MM.1S (cell line): Measurements from ENCODE around the gene ACTR2.
A peak's percentile ranks its signal among the peaks of the same experiment; 100 is the strongest.

Source experiments
- DNase-seq: peaks from one replicate; pipeline ENCODE4 v3.0.0-alpha.2; 2015
- H2AFZ ChIP-seq: fragments of 300-600 bp; sonication (generic); 2 replicates; pipeline ENCODE4 v1.6.0; 2016; ENCODE audit warnings: antibody characterized with exemption, low read length
- H3F3A ChIP-seq: fragments of 300-600 bp; sonication (generic); 2 replicates; pipeline ENCODE4 v1.6.1; 2016; ENCODE audit warnings: mild to moderate bottlenecking, antibody characterized with exemption, low read length, moderate library complexity, mixed read lengths; ENCODE audit not compliant: insufficient read depth
- H3K27ac ChIP-seq: fragments of 300-600 bp; sonication (generic); 2 replicates; pipeline ENCODE4 v1.5.1; 2016; ENCODE audit warnings: mild to moderate bottlenecking, low read length
- H3K27me3 ChIP-seq: fragments of 300-600 bp; sonication (generic); replicated peaks from 2 replicates; pipeline ENCODE4 v1.6.0; 2016; ENCODE audit warnings: low read length; ENCODE audit not compliant: insufficient read depth
- H3K36me3 ChIP-seq: fragments of 300-600 bp; sonication (generic); replicated peaks from 2 replicates; pipeline ENCODE4 v1.6.1; 2016; ENCODE audit warnings: mild to moderate bottlenecking, low read length, mixed read lengths; ENCODE audit not compliant: insufficient read depth
- H3K4me1 ChIP-seq: fragments of 300-600 bp; sonication (generic); 2 replicates; pipeline ENCODE4 v1.6.1; 2016; ENCODE audit warnings: low read length, mixed read lengths
- H3K4me2 ChIP-seq: fragments of 300-600 bp; sonication (generic); 2 replicates; pipeline ENCODE4 v1.6.0; 2016; ENCODE audit warnings: low read depth, low read length
- H3K4me3 ChIP-seq: fragments of 300-600 bp; sonication (generic); 2 replicates; pipeline ENCODE4 v1.5.1; 2016; ENCODE audit warnings: low read length, mixed read lengths
- H3K79me2 ChIP-seq: fragments of 300-600 bp; sonication (generic); 2 replicates; pipeline ENCODE4 v1.6.1; 2016; ENCODE audit warnings: mixed run types, low read length, mixed read lengths
- H3K9ac ChIP-seq: fragments of 300-600 bp; sonication (generic); 2 replicates; pipeline ENCODE4 v1.6.1; 2016; ENCODE audit warnings: low read length, mixed read lengths
- H3K9me2 ChIP-seq: fragments of 300-600 bp; sonication (generic); replicated peaks from 2 replicates; pipeline ENCODE4 v1.6.1; 2016; ENCODE audit warnings: mild to moderate bottlenecking, low read length, mixed read lengths; ENCODE audit not compliant: insufficient read depth
- H3K9me3 ChIP-seq: fragments of 300-600 bp; sonication (generic); replicated peaks from 2 replicates; pipeline ENCODE4 v1.6.1; 2016; ENCODE audit warnings: mild to moderate bottlenecking, low read length, mixed read lengths; ENCODE audit not compliant: insufficient read depth
- H4K20me1 ChIP-seq: fragments of 300-600 bp; sonication (generic); 2 replicates; pipeline ENCODE4 v1.6.1; 2016; ENCODE audit warnings: mild to moderate bottlenecking, low read length, moderate library complexity, mixed read lengths; ENCODE audit not compliant: insufficient read depth
- EZH2 ChIP-seq: fragments of 300-600 bp; sonication (generic); optimal IDR thresholded peaks from 2 replicates; pipeline ENCODE3; 2017; ENCODE audit warnings: low read depth, mild to moderate bottlenecking, antibody characterized with exemption, low read length, mixed read lengths
- EZH2phosphoT487 ChIP-seq: fragments of 300-600 bp; sonication (generic); IDR thresholded peaks from 2 replicates; pipeline ENCODE4 v1.6.1; 2018; ENCODE audit warnings: antibody characterized with exemption, low read length
- TF ChIP-seq, protein P1 (sequence below): fragments of 300-600 bp; sonication (generic); IDR thresholded peaks from 2 replicates; pipeline ENCODE4 v1.5.1; 2016; ENCODE audit warnings: antibody characterized with exemption, low read length, mixed read lengths

The ACTR2 gene

DNA sequence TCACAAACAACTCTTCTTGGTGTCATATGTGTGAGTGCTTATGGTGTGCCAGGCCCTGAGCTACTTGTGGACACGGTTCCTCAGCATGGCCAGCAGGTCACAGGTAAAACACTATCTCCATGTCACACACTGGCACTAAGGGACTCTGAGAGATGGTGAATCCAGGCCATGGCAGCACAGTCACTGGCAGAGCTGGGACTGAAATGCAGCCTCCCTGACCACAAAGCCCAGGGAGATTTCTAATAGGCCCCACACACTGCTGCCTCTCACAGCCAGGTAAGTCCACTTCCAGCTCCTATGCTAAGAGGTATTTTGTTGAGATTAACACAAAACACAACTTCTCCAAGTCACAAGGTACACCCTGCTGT, 92.0 kb downstream of the ACTR2 start:
- Histone ChIP-seq H3K27ac (no peak overlapping the region), H3K79me2 (peaks cover 3% of the 10 kb centered on the region; the same call in 1 of the 2 replicates), H3K9ac (no peak overlapping the region)

DNA sequence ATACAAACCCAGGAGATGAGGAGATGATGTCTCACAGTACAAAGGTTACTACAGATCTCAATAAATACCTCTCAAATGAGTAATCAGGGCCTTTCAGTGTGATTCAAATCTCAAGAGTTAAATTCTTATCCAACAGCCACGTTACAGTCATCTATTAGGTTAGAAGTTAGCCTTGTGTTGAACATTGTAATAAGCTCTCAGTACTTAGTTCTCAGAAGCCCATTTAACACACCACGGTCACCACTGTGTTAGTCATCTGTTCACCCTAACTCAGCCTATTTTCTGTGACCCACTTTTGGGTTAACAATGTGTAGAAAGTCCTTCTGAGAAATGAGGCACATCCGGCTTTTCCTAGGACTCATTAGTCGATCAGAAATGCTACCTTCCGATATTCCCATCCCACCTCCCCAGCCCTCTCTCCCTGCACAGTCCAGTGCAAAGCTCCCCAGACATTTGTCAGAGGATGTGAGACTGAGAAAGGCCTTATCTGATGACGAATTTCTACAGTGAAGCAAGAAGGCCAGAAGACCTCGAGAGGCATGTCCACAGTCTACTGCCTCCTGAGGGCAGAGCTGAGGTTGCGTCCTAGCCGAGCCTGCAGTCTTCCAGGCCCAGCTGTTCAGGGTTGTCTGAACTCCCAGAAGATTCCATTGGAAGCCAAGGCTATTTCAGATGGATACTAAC, 92.6 kb downstream of the ACTR2 start:
- Histone ChIP-seq H3K9me2 (no peaks in the 10 kb centered on the region), H3K4me3 (no peak overlapping the region), H3K9me3 (no peaks in the 10 kb centered on the region), H3K4me2 (no peak overlapping the region), H4K20me1 (no peaks in the 10 kb centered on the region), H3K27me3 (no peaks in the 10 kb centered on the region), H3F3A (no peaks in the 10 kb centered on the region), H3K4me1 (no peaks in the 10 kb centered on the region), H3K9ac (no peak overlapping the region), H3K27ac (no peak overlapping the region), H2AFZ (no peak overlapping the region), H3K36me3 (no peaks in the 10 kb centered on the region), H3K79me2 (peaks cover 3% of the 10 kb centered on the region; the same call in 1 of the 2 replicates)
- TF ChIP-seq, protein P1, sequence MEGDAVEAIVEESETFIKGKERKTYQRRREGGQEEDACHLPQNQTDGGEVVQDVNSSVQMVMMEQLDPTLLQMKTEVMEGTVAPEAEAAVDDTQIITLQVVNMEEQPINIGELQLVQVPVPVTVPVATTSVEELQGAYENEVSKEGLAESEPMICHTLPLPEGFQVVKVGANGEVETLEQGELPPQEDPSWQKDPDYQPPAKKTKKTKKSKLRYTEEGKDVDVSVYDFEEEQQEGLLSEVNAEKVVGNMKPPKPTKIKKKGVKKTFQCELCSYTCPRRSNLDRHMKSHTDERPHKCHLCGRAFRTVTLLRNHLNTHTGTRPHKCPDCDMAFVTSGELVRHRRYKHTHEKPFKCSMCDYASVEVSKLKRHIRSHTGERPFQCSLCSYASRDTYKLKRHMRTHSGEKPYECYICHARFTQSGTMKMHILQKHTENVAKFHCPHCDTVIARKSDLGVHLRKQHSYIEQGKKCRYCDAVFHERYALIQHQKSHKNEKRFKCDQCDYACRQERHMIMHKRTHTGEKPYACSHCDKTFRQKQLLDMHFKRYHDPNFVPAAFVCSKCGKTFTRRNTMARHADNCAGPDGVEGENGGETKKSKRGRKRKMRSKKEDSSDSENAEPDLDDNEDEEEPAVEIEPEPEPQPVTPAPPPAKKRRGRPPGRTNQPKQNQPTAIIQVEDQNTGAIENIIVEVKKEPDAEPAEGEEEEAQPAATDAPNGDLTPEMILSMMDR = peak; percentile 13; the same call in 1 of the 2 replicates
- no peak for TF ChIP-seq EZH2phosphoT487
- DNase-seq = no peak

More for the DNA sequence above, 92.0 kb downstream of the ACTR2 start:
- no peaks in the 10 kb centered on the region for H3K9me3 ChIP-seq
- H3F3A ChIP-seq = no peaks in the 10 kb centered on the region
- TF ChIP-seq EZH2 = no peak
- TF ChIP-seq, protein P1 = no peak
- no peak for TF ChIP-seq EZH2phosphoT487
- H2AFZ ChIP-seq = no peak overlapping the region
- no peaks in the 10 kb centered on the region for H3K27me3 ChIP-seq
- H3K4me2 ChIP-seq = no peak overlapping the region
- no peaks in the 10 kb centered on the region for H4K20me1 ChIP-seq
- H3K4me1 ChIP-seq = no peaks in the 10 kb centered on the region
- H3K36me3 ChIP-seq = no peaks in the 10 kb centered on the region
- H3K4me3 ChIP-seq = no peak overlapping the region
- no peak for DNase-seq
- H3K9me2 ChIP-seq = no peaks in the 10 kb centered on the region
